HL-60 (cell line): ENCODE data around the gene PDPN.

Experiments used
- DNase-seq, 2 experiments: peaks; one replicate each; pipeline ENCODE4 v3.0.0-alpha.2; 2010 to 2020; ENCODE audit warnings: low read depth in 1 of 2, low spot score in 1 of 2
- H3K27ac ChIP-seq: fragments of 250-450 bp; sonication (Bioruptor Pico); replicated peaks from 2 replicates; pipeline ENCODE4 v1.5.1; 2020; ENCODE audit warnings: mild to moderate bottlenecking, moderate library complexity
- H3K27me3 ChIP-seq: fragments of 250-450 bp; sonication (Bioruptor Pico); 2 replicates; pipeline ENCODE4 v1.5.1; 2021; ENCODE audit warnings: mild to moderate bottlenecking, moderate library complexity; ENCODE audit not compliant: insufficient read depth, poor library complexity, severe bottlenecking
- H3K4me3 ChIP-seq: replicated peaks from 2 replicates; pipeline ENCODE4 v1.5.1; 2011; ENCODE audit warnings: mild to moderate bottlenecking, control low read depth, low read length; ENCODE audit not compliant: insufficient read depth
- GABPA ChIP-seq: IDR thresholded peaks from 2 replicates; pipeline ENCODE4 v1.6.1; 2012; ENCODE audit warnings: low read depth
- POLR2AphosphoS5 ChIP-seq: IDR thresholded peaks from 2 replicates; pipeline ENCODE4 v1.6.1; 2012; ENCODE audit warnings: low read depth
- SPI1 ChIP-seq: IDR thresholded peaks from 2 replicates; pipeline ENCODE4 v1.6.1; 2012; ENCODE audit warnings: low read depth, mild to moderate bottlenecking, borderline replicate concordance
- TF ChIP-seq, protein P1 (sequence below): IDR thresholded peaks from one replicate; pipeline ENCODE4 v1.5.1; 2011; ENCODE audit warnings: low read length, control low read depth, inconsistent platforms; ENCODE audit not compliant: insufficient read depth
- TF ChIP-seq, protein P2 (sequence below): IDR thresholded peaks from 2 replicates; pipeline ENCODE4 v1.6.1; 2012; ENCODE audit warnings: low read depth; ENCODE audit not compliant: insufficient replicate concordance

The PDPN gene

GRCh38 chr1:13583966-13584791 lies 547 bp downstream of the PDPN start:
- Histone ChIP-seq H3K4me3 (no peak overlapping the region), H3K27me3 (peaks cover 40% of the 10 kb centered on the region), H3K27ac (no peak overlapping the region)
- DNase-seq, result no peak
- TF ChIP-seq, protein P1, sequence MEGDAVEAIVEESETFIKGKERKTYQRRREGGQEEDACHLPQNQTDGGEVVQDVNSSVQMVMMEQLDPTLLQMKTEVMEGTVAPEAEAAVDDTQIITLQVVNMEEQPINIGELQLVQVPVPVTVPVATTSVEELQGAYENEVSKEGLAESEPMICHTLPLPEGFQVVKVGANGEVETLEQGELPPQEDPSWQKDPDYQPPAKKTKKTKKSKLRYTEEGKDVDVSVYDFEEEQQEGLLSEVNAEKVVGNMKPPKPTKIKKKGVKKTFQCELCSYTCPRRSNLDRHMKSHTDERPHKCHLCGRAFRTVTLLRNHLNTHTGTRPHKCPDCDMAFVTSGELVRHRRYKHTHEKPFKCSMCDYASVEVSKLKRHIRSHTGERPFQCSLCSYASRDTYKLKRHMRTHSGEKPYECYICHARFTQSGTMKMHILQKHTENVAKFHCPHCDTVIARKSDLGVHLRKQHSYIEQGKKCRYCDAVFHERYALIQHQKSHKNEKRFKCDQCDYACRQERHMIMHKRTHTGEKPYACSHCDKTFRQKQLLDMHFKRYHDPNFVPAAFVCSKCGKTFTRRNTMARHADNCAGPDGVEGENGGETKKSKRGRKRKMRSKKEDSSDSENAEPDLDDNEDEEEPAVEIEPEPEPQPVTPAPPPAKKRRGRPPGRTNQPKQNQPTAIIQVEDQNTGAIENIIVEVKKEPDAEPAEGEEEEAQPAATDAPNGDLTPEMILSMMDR, result no peak
- TF ChIP-seq, protein P2, sequence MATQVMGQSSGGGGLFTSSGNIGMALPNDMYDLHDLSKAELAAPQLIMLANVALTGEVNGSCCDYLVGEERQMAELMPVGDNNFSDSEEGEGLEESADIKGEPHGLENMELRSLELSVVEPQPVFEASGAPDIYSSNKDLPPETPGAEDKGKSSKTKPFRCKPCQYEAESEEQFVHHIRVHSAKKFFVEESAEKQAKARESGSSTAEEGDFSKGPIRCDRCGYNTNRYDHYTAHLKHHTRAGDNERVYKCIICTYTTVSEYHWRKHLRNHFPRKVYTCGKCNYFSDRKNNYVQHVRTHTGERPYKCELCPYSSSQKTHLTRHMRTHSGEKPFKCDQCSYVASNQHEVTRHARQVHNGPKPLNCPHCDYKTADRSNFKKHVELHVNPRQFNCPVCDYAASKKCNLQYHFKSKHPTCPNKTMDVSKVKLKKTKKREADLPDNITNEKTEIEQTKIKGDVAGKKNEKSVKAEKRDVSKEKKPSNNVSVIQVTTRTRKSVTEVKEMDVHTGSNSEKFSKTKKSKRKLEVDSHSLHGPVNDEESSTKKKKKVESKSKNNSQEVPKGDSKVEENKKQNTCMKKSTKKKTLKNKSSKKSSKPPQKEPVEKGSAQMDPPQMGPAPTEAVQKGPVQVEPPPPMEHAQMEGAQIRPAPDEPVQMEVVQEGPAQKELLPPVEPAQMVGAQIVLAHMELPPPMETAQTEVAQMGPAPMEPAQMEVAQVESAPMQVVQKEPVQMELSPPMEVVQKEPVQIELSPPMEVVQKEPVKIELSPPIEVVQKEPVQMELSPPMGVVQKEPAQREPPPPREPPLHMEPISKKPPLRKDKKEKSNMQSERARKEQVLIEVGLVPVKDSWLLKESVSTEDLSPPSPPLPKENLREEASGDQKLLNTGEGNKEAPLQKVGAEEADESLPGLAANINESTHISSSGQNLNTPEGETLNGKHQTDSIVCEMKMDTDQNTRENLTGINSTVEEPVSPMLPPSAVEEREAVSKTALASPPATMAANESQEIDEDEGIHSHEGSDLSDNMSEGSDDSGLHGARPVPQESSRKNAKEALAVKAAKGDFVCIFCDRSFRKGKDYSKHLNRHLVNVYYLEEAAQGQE, result no peak
- TF ChIP-seq SPI1 (no peak), GABPA (no peak), POLR2AphosphoS5 (no peak)

DNA sequence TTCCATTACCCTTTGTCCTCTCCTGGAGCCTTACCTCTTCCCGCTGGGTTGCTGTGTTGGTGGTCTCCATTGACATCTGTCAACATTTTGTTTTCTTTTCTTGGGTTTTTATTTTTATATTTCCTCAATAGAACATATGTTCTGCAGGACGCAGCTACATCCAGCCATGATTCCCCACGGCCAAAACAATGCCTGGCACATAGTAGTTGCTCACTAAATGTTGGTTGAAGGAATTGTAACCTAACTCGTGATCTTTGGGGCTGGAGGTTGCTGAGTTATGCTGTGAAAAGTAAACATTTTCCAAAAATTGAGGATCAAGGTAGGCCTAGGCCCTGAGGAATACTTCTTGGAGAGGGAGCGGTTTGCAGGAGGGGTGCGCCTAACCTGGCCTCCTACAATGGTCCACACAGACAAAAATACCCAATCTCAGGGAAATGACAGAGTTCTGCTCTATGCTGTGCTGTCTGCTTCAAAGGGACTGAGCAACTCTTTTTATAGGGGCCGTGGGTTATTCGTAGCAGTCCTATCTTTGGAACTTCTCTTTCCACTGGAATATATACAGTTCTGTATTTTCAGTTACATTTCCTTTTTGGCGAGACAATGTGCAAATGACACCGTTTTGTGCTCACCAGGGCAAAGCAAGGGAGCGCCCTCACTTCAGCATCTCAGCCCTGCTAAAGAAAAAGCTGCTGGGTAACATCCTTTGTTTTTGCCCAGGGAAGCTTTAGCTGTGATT lies 1.4 kb downstream of the PDPN start:
- Histone ChIP-seq H3K27me3 (peaks cover 40% of the 10 kb centered on the region), H3K4me3 (no peak overlapping the region), H3K27ac (no peak overlapping the region)
- TF ChIP-seq, protein P1, result no peak
- TF ChIP-seq, protein P2, result no peak
- TF ChIP-seq GABPA (no peak), SPI1 (no peak), POLR2AphosphoS5 (no peak)
- DNase-seq, result no peak

- Histone ChIP-seq H3K4me3 (no peak overlapping the region), H3K27ac (no peak overlapping the region), H3K27me3 (peaks cover 40% of the 10 kb centered on the region)
- TF ChIP-seq POLR2AphosphoS5, result no peak
- TF ChIP-seq, protein P2, result no peak
- TF ChIP-seq GABPA, result no peak
- TF ChIP-seq, protein P1, result no peak
- TF ChIP-seq SPI1, result no peak
- no peak for DNase-seq
Observed at GRCh38 chr1:13585612-13585991, 2.0 kb downstream of the PDPN start.
